Neuronal stem cell (in vitro differentiated cells): ENCODE results near the gene KCTD13.
A peak's percentile ranks its signal among the peaks of the same experiment; 100 is the strongest.
"Not testable (repeated sequence)": the region's sequence is repeated elsewhere in the genome, so short reads cannot be mapped to it uniquely, and the experiment has no call there.

ENCODE experiments used
- DNase-seq: peaks from one replicate; pipeline ENCODE4 v3.0.0-alpha.2; 2013; ENCODE audit warnings: low spot score
- H2AFZ ChIP-seq: one replicate; pipeline ENCODE4 v1.6.1; 2013; ENCODE audit warnings: mild to moderate bottlenecking, low read length, inconsistent platforms
- H2AK5ac ChIP-seq: 2 replicates; pipeline ENCODE4 v1.6.1; 2013; ENCODE audit warnings: low read depth, mild to moderate bottlenecking, inconsistent platforms, low read length, moderate library complexity, mixed read lengths
- H2BK120ac ChIP-seq: 2 replicates; pipeline ENCODE4 v1.6.1; 2013; ENCODE audit warnings: low read depth, mild to moderate bottlenecking, inconsistent platforms, low read length, moderate library complexity, mixed read lengths
- H2BK12ac ChIP-seq: one replicate; pipeline ENCODE4 v1.6.1; 2013; ENCODE audit warnings: low read length, inconsistent platforms
- H2BK15ac ChIP-seq: 2 replicates; pipeline ENCODE4 v1.6.1; 2013; ENCODE audit warnings: mild to moderate bottlenecking, low read length, inconsistent platforms, mixed read lengths
- H2BK5ac ChIP-seq: one replicate; pipeline ENCODE4 v1.6.1; 2013; ENCODE audit warnings: inconsistent platforms, mild to moderate bottlenecking, low read length, moderate library complexity
- H3K14ac ChIP-seq: one replicate; pipeline ENCODE4 v1.6.1; 2013; ENCODE audit warnings: low read length, inconsistent platforms
- H3K18ac ChIP-seq: 2 replicates; pipeline ENCODE4 v1.6.1; 2013; ENCODE audit warnings: low read length, inconsistent platforms
- H3K23ac ChIP-seq: 2 replicates; pipeline ENCODE4 v1.6.1; 2013; ENCODE audit warnings: low read depth, mild to moderate bottlenecking, mixed read lengths, low read length, inconsistent platforms; ENCODE audit not compliant: poor library complexity
- H3K27ac ChIP-seq: replicated peaks from 3 replicates; pipeline ENCODE4 v1.5.1; 2013; ENCODE audit warnings: low read length, inconsistent platforms
- H3K27me3 ChIP-seq, 3 experiments: 2 replicates each; pipeline ENCODE4 v1.6.1; 2013; ENCODE audit warnings: low read length in 3 of 3, mild to moderate bottlenecking in 2 of 3, inconsistent platforms in 1 of 3, low read depth in 1 of 3, mixed read lengths in 1 of 3, moderate library complexity in 1 of 3; ENCODE audit not compliant: control insufficient read depth in 3 of 3, insufficient read depth in 3 of 3
- H3K36me3 ChIP-seq, 2 donors: replicated peaks in 1 of 2; 2 replicates each; pipeline ENCODE4 v1.6.1; 2013; ENCODE audit warnings: low read length in 2 of 2; ENCODE audit not compliant: control insufficient read depth in 2 of 2, insufficient read depth in 2 of 2
- H3K4ac ChIP-seq: 2 replicates; pipeline ENCODE4 v1.6.1; 2013; ENCODE audit warnings: inconsistent platforms, mild to moderate bottlenecking, low read length, moderate library complexity
- H3K4me1 ChIP-seq, 2 donors: 1 replicate in 1 of 2; 2 replicates in 1 of 2; pipeline ENCODE4 v1.6.1; 2013; ENCODE audit warnings: low read length in 2 of 2, low read depth in 1 of 2; ENCODE audit not compliant: control insufficient read depth in 2 of 2, insufficient read depth in 1 of 2
- H3K4me2 ChIP-seq: one replicate; pipeline ENCODE4 v1.6.1; 2013; ENCODE audit warnings: mild to moderate bottlenecking, low read length, inconsistent platforms; ENCODE audit not compliant: insufficient read depth, poor library complexity, severe bottlenecking
- H3K4me3 ChIP-seq, 2 donors: 2 replicates each; pipeline ENCODE4 v1.5.1; 2013; ENCODE audit warnings: low read length in 2 of 2, mild to moderate bottlenecking in 2 of 2, inconsistent platforms in 1 of 2, moderate library complexity in 1 of 2
- H3K79me1 ChIP-seq: one replicate; pipeline ENCODE4 v1.6.1; 2013; ENCODE audit warnings: low read depth, mild to moderate bottlenecking, inconsistent platforms, low read length, moderate library complexity
- H3K9ac ChIP-seq: one replicate; pipeline ENCODE4 v1.6.1; 2013; ENCODE audit warnings: mild to moderate bottlenecking, low read depth, low read length, inconsistent platforms; ENCODE audit not compliant: poor library complexity
- H3K9me3 ChIP-seq, 2 donors: replicated peaks in 1 of 2; 2 replicates each; pipeline versions ENCODE3 to v1.6.1; 2013; ENCODE audit warnings: low read length in 2 of 2, mild to moderate bottlenecking in 2 of 2, inconsistent platforms in 1 of 2, low read depth in 1 of 2, mixed read lengths in 1 of 2, moderate library complexity in 1 of 2; ENCODE audit not compliant: control insufficient read depth in 2 of 2, insufficient read depth in 1 of 2
- H4K8ac ChIP-seq: one replicate; pipeline ENCODE4 v1.6.1; 2013; ENCODE audit warnings: low read depth, mild to moderate bottlenecking, inconsistent platforms, low read length, moderate library complexity
- H4K91ac ChIP-seq: one replicate; pipeline ENCODE4 v1.6.1; 2013; ENCODE audit warnings: low read length, low read depth, mild to moderate bottlenecking, inconsistent platforms; ENCODE audit not compliant: poor library complexity
- WGBS, 2 donors: extraction: QIAGEN DNeasy Blood & Tissue Kit; methylation state at CpG; one replicate each; pipeline ENCODE4 v1.1.7; 2013; ENCODE audit warnings: missing lambda C conversion rate in 2 of 2, mixed read lengths in 1 of 2; ENCODE audit not compliant: insufficient read length in 2 of 2, insufficient replicate concordance in 1 of 2; ENCODE audit errors: extremely low coverage in 2 of 2; 5-methylcytosine and 5-hydroxymethylcytosine counted together

KCTD13 gene

GRCh38 chr16:29961479-29962343 is 35.7 kb upstream of the KCTD13 start, which contains the start of gene TMEM219:
Gene TMEM219 (plus strand): TSS chr16:29962079. CDS start chr16:29963144, 1,065 bp downstream.
- Histone ChIP-seq H3K4me1 (peaks cover 0 to 3% of the 10 kb centered on the region in 2 donors), H2BK5ac (no peak within 1 kb of the TSS), H3K9ac (peak within 1 kb of the TSS; percentile 5), H2AK5ac (no peak within 1 kb of the TSS), H4K8ac (no peak within 1 kb of the TSS), H4K91ac (no peak within 1 kb of the TSS), H2BK120ac (no peak within 1 kb of the TSS), H3K36me3 (peaks cover 1 to 12% of the 10 kb centered on the region in 2 donors), H3K4ac (no peak within 1 kb of the TSS), H3K27ac (no peak within 1 kb of the TSS), H2AFZ (peak within 1 kb of the TSS; percentile 90), H3K23ac (peak within 1 kb of the TSS; percentile 92), H2BK12ac (no peak within 1 kb of the TSS), H3K79me1 (no peaks in the 10 kb centered on the region), H2BK15ac (no peak within 1 kb of the TSS), H3K14ac (no peak within 1 kb of the TSS), H3K4me3 (peak within 1 kb of the TSS; percentile 62 to 84), H3K18ac (peak within 1 kb of the TSS; percentile 88), H3K9me3 (peaks cover 0 to 4% of the 10 kb centered on the region in 2 donors), H3K27me3 (no peaks in the 10 kb centered on the region), H3K4me2 (peak within 1 kb of the TSS; percentile 66)
- peak; percentile 93 for DNase-seq
- WGBS, 2 donors, result no CpG with 5 or more reads among the region's 75 CpGs

DNA sequence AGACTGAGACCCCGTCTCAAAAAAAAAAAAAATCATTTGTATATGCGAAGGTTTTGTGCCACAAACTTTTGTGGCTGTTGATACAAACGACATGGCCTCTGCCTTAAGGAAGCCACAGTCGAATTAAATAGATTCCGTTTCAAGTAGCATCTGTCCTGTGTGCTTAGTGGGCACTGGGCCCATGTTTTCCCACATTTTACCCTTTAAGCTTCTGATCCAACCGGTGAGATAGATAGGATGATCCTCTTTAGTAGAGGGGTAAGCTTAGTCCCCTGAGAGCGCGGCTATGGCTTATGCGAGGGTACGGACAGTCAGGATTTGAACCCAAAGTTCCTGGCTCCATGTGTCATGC is 35.1 kb upstream of the KCTD13 start:
- H4K91ac ChIP-seq, result no peak overlapping the region

DNA sequence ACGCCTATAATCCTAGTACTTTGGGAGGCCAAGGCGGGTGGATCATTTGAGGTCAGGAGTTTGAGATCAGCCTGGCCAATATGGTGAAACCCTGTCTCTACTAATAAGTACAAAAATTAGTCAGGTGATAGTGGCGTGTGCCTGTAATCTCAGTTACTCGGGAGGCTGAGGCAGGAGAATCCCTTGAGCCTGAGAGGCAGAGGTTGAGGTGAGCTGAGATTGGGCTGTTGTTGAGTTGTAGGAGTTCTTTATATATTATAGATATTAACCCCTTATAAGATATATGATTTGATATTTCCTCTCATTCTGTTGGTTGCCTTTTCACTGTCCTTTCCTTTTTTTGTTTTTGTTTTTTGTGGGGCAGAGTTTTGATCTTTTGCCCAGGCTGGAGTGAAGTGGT is 33.8 kb upstream of the KCTD13 start:
- H3K23ac ChIP-seq, H3K79me1 ChIP-seq, H3K27ac ChIP-seq, DNase-seq, H2BK5ac ChIP-seq, H3K4me3 ChIP-seq, H2AK5ac ChIP-seq, H2BK12ac ChIP-seq, H3K14ac ChIP-seq, H2AFZ ChIP-seq, H3K4me2 ChIP-seq, H3K27me3 ChIP-seq, H3K4me1 ChIP-seq, H4K91ac ChIP-seq, H2BK120ac ChIP-seq, H2BK15ac ChIP-seq, H3K36me3 ChIP-seq, H3K18ac ChIP-seq, H3K9me3 ChIP-seq, H3K4ac ChIP-seq, H4K8ac ChIP-seq, H3K9ac ChIP-seq: not testable (repeated sequence)
- WGBS, 2 donors, result no CpG with 5 or more reads among the region's 4 CpGs

More for the DNA sequence above, 35.1 kb upstream of the KCTD13 start:
- Histone ChIP-seq H2BK5ac (no peak overlapping the region), H2AFZ (peak overlapping the region; percentile 90), H3K36me3 (peaks cover 1 to 12% of the 10 kb centered on the region in 2 donors), H2BK12ac (no peak overlapping the region), H3K4me2 (peak overlapping the region; percentile 66), H3K18ac (no peak overlapping the region), H3K4me3 (peak overlapping the region in 1 of 2 donors; percentile 62), H3K23ac (no peak overlapping the region), H2BK15ac (no peak overlapping the region), H3K27me3 (no peaks in the 10 kb centered on the region), H2BK120ac (no peak overlapping the region), H3K14ac (no peak overlapping the region), H3K79me1 (no peaks in the 10 kb centered on the region), H3K27ac (no peak overlapping the region), H3K9ac (peak overlapping the region; percentile 5), H2AK5ac (no peak overlapping the region), H3K4ac (no peak overlapping the region), H3K9me3 (peaks cover 0 to 4% of the 10 kb centered on the region in 2 donors), H4K8ac (no peak overlapping the region), H3K4me1 (peaks cover 0 to 3% of the 10 kb centered on the region in 2 donors)
- no CpG with 5 or more reads among the region's 10 CpGs for WGBS, 2 donors
- no peak for DNase-seq

DNA sequence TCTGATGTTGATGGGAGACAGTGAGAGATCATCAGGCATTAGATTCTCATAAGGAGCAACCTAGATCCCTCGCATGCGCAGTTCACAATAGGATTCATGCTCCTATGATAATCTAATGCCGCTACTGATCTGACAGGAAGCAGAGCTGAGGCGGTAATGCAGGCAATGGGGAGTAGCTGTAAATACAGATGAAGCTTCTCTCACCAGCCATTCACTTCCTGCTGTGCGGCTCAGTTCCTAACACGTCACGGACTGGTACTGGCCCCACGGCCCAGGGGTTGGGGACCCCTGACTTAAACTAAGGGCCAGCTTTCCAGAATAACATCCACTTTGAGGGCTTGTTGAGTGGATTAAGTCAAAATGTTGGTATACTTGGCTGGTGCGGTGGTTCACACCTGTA is 33.3 kb upstream of the KCTD13 start:
- Histone ChIP-seq H2BK5ac (no peak overlapping the region), H3K4me2 (no peak overlapping the region), H2AK5ac (no peak overlapping the region), H3K36me3 (peaks cover 1 to 3% of the 10 kb centered on the region in 2 donors), H3K4me3 (no peak overlapping the region), H2AFZ (no peak overlapping the region), H3K79me1 (no peaks in the 10 kb centered on the region), H3K18ac (no peak overlapping the region), H4K91ac (no peak overlapping the region), H2BK12ac (no peak overlapping the region), H3K14ac (no peak overlapping the region), H3K4ac (no peak overlapping the region), H3K27me3 (no peaks in the 10 kb centered on the region), H3K9ac (no peak overlapping the region), H2BK15ac (no peak overlapping the region), H3K23ac (no peak overlapping the region), H3K4me1 (peaks cover 0 to 3% of the 10 kb centered on the region in 2 donors), H3K9me3 (peaks cover 0 to 4% of the 10 kb centered on the region in 2 donors), H4K8ac (no peak overlapping the region), H3K27ac (no peak overlapping the region), H2BK120ac (no peak overlapping the region)
- WGBS, 2 donors, result no CpG with 5 or more reads among the region's 9 CpGs
- no peak for DNase-seq
